ENCODE measurements around the gene EDN2.

GRCh38 chr1:41481109-41481775, 3.2 kb downstream of the EDN2 start:
- TF ChIP-seq POLR2A (IDR thresholded peaks at IDR 0.05) (no peak), CTCF (IDR thresholded peaks at IDR 0.05) (no peak)
